ENCODE data around the gene ZRANB1. TPM values are rescaled to one million over a fixed set of nuclear protein-coding genes. Genes with fewer than 3 reads are reported as not detected.
A peak's percentile ranks its signal among the peaks of the same experiment; 100 is the strongest.

The ZRANB1 gene
- total RNA-seq, 1 experiment from 2014 or later, result 17.3 TPM

DNA sequence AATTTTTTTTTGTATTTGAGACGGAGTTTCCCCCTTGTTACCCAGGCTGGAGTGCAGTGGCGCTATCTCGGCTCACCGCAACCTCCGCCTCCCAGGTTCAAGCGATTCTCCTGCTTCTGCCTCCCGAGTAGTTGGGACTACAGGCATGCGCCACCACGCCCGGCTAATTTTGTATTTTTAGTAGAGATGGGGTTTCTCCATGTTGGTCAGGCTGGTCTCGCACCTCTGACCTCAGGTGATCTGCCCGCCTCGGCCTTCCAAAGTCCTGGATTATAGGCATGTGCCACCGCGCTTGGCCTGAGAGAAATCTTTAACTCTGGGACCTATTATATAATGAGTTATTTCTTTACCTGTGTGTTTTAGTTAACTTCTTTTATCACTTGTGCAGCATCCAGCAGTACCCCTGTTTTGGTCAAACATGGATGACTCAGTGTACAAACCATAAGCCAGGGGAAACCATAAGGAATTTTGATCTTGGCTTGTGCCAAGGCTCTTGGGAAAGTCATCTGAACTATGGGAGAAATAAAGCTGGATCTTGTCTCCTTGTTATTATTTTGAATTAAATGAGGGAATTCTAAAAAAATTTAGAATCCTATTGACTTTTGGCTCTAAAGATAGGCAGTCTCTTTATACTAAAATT, 23.6 kb upstream of the ZRANB1 start:
- no peak for DNase-seq (ENCODE audit: low spot score)
- in situ Hi-C loops (cut with HindIII; ENCODE audit: low sequenced_read_pairs), result no loop called here

DNA sequence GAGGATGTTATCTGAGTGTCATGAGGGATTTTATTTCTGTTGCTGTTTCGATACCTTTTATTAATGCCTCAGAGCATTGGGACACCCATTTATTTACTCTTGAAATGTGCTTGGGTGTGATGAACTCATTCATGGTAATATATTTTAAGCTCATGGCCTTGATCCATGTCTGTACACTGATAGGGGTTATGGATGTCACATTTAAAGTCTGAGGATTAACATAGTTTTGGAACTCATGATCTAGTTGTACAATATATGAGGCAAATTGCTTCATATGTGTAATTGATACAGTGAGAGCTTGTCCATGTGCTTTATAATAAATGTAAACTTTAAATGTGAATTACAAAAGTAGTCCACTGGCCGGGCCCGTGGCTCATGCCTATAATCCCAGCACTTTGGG, 23.0 kb upstream of the ZRANB1 start:
- in situ Hi-C loops (cut with HindIII; ENCODE audit: low sequenced_read_pairs), result no loop called here
- no peak for DNase-seq (ENCODE audit: low spot score)

DNA sequence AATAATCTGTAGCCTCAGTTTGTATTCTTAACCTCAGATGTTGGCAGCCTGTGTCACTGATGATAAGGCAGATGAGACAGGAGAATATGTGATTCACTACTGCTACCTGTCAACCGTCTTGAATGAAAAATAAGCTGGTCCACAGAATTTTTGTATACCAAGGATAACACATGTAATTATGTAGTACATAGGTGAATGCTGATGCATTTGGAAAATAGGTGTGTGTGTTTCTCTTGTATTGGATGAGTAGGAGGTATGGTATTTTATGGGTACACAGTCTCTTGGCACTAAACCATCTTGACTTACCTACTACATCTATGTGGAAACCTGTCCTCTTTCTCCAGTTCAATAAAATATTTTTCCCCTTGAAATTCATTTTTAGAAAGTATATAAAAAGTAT, 20.7 kb upstream of the ZRANB1 start:
- in situ Hi-C loops (cut with HindIII; ENCODE audit: low sequenced_read_pairs), result no loop called here
- DNase-seq (ENCODE audit: low spot score), result no peak

DNA sequence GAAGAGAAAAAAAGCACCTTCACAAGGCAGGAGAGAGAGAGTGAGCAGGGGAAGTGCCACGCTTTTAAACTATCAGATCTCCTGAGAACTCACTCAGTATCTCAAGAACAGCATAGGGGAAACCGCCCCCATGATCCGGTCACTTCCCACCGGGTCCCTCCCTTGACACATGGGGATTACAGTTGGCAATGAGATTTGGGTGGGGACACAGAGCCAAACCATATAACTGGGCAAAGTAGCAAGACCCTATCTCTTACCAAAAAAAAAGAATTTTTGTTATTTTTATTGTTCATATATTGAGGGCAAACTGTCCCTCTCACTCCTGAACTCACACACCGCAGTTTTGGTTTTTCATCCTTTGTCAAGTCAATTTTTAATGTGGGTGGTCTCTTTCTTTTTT, 18.2 kb upstream of the ZRANB1 start:
- DNase-seq (ENCODE audit: low spot score), result no peak
- in situ Hi-C loops (cut with HindIII; ENCODE audit: low sequenced_read_pairs), result no loop called here

DNA sequence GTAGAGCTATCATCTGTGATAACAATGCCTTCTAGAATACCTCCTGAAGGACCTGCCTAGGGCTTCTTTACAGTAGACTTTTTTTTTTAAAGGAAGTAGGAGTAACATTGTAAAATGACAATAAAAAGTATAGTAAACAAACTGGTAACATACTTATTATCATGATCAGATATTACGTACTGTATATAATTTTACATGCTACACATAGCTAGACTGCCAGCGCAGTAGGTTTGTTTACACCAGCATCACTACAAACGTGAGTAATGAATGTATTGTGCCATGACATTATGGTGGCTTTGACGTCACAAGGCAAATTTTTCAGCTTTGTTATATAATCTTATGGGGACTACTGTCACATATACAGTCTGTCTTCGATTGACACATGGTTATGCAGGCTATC, 15.4 kb upstream of the ZRANB1 start:
- no peak for DNase-seq (ENCODE audit: low spot score)
- in situ Hi-C loops (cut with HindIII; ENCODE audit: low sequenced_read_pairs), result no loop called here

DNA sequence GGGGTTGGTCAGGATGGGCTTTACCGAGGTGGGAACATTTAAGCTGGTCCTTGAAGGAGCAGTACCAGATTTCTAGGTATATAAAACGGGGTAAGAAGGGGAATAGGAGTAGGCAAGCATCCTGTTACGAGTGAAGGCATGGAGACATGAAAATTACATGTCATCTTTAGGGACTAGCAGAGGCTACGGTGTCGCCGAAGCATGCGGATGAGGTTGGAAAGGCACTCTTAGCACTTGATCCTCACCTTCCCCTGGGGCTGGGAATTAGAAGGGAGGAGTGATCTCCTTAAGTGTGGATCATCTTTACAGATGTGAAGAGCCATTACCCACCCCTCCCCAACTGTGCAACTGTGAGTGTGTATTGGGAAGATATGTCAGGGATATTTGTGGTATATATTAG, 13.8 kb upstream of the ZRANB1 start:
- in situ Hi-C loops (cut with HindIII; ENCODE audit: low sequenced_read_pairs), result no loop called here
- no peak for DNase-seq (ENCODE audit: low spot score)

DNA sequence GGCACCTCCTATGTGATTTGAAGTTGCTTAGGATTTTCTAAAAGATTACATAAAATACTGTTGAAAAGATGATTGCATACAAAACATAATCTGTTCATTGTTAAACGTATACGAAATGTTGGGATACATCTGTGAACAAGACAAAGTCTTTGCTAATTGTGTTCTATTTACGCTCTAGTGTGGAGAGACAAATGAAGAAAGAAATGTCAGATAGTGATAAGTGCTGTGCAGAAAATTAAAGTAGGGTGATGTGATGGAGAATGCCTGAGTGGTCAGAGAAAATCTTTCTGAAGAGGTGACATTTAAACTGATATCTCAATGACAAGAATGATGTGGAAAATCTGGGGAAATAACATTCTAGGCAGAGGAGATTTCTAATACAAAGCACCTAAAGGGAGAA, 13.4 kb upstream of the ZRANB1 start:
- DNase-seq (ENCODE audit: low spot score), result no peak
- in situ Hi-C loops (cut with HindIII; ENCODE audit: low sequenced_read_pairs), result no loop called here

DNA sequence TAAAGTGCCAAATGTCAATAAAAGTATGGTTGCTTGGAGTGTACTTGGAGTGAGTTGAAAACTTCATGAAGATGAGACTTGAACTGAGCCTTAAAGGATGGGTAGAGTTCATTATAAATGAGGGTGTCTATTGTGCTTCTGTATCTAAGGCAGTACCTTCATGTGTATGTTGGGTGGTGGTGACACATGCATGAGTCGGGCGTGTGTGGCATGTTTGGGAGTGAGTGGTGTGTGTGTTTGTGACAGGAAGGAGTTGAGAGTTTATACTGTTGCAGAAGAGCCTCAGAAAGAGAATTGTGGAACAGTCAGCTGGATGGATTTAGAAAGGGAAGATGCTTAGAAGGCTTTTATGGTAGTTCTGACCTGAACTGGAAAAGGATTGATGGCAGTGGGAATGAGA, 6.0 kb upstream of the ZRANB1 start:
- no peak for DNase-seq (ENCODE audit: low spot score)
- in situ Hi-C loops (cut with HindIII; ENCODE audit: low sequenced_read_pairs), result no loop called here

DNA sequence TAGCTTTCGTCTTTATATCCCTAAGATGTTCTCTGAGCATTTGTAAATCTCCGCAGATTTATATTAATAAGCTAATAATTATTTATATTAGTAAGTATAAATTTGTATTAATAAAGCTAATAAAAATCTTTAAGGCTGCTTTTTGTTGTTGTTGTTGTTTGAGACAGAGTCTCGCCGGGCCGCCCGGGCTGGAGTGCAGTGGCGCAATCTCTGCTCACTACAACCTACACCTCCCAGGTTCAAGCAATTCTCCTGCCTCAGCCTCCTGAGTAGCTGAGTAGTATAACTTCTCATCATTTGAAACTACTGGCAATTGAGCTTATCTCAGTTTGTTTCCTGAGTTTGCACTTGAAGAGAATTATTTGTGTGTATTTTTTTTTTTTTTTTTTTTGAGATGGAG, 5.1 kb upstream of the ZRANB1 start:
- in situ Hi-C loops (cut with HindIII; ENCODE audit: low sequenced_read_pairs), result no loop called here
- no peak for DNase-seq (ENCODE audit: low spot score)

DNA sequence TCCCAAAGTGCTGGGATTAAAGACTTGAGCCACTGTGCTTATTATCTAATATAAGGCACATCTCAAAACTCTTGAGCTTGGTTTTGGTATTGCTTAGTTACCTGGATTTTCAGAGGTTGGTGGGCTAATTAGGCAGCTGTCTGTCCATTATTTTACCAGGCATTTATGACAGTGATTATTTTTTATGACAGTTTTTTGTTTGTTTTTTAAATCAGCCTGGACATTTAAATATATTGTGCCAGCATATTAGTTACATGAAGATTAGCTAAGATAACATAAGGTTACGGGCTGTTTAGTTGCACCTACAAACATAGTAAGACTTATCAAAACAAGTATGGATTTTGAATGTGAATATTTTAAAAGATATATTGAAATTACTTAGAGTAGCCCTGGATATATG, 2.6 kb upstream of the ZRANB1 start:
- in situ Hi-C loops (cut with HindIII; ENCODE audit: low sequenced_read_pairs), result no loop called here
- no peak for DNase-seq (ENCODE audit: low spot score)

DNA sequence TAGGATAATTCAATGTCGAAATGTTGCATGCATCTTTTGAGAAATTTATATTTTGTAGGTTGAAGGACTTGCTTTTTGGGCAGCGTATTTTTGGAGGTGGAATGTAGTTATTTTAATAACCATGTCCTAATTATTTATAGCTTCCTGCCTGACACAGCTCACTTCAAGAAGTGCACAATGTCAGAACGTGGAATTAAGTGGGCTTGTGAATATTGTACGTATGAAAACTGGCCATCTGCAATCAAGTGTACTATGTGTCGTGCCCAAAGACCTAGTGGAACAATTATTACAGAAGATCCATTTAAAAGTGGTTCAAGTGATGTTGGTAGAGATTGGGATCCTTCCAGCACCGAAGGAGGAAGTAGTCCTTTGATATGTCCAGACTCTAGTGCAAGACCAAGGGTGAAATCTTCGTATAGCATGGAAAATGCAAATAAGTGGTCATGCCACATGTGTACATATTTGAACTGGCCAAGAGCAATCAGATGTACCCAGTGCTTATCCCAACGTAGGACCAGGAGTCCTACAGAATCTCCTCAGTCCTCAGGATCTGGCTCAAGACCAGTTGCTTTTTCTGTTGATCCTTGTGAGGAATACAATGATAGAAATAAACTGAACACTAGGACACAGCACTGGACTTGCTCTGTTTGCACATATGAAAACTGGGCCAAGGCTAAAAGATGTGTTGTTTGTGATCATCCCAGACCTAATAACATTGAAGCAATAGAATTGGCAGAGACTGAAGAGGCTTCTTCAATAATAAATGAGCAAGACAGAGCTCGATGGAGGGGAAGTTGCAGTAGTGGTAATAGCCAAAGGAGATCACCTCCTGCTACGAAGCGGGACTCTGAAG, 620 bp downstream of the ZRANB1 start:
- in situ Hi-C loops (cut with HindIII; ENCODE audit: low sequenced_read_pairs), result no loop called here
- DNase-seq (ENCODE audit: low spot score), result peak; percentile 70

DNA sequence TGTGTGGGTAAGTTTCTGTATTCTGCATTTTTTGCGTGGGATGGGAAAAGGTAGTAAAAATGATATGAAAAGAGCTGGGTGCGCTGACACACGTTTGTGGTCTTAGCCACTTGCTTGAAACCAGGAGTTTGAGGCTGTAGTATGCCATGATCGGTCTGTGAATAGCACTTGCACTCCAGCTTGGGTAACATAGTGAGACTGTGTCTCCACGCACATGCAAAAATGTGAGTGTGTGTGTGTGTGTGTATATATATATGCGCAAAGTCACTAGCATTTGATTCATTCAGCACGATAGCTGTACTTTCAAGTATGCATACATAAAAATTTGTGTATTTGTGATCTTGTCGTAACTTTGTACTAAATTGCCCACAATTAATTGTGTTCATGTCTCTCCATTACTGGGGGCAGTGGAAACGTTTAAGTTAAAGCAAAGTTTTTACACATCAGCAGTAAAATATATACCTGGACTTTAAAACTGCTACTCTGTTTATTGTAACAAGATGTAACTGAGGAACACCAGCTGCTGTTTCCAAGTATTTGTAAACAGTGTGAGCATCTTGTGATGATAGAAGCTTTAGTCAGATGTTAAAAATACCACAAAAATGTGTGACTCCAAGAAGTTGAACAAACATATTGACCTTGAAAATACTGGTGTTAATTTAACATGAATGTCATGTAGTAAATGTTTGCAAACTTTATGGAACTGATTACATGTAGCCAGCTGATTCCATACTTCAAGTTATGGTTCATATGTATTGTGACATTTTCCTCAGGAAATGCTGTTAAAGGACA, 1.6 kb downstream of the ZRANB1 start:
- in situ Hi-C loops (cut with HindIII; ENCODE audit: low sequenced_read_pairs), result no loop called here
- no peak for DNase-seq (ENCODE audit: low spot score)

DNA sequence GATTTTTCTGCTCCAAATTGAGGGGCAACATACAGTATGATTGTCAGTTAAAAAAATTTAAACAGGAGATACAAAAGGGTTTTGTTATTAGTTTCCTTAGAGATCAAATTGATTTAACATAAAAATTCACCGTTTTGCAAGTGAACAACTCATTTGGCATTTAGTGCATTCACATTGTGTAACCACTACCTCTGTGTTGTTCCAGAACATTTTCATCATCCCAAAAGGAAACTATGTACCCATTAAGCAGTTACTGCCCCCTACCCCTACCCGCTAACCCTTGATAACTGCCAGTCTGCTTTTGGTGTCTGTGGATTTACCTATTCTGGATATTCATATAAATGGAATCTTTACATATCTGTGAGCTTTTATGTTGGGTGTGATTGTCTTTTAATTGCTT, 3.1 kb downstream of the ZRANB1 start:
- in situ Hi-C loops (cut with HindIII; ENCODE audit: low sequenced_read_pairs), result no loop called here

DNA sequence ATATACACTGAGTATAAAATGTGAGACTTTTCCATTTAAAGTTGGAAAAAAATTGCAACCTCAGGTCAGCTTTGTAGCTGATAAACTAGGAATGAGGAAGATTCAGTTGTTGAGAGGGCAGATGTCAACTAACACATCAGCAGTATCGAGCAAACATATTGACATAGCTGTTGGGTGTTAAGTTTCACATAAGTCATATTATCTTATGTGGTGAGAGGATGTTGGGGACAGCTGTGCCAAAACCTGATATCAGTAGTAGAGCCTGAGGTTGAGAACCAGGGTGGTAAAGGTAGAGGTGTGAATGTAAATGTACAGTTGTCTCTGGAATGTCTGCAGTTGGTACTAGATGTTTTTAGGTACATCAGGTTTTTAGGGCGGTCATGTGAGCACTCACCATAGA, 5.0 kb downstream of the ZRANB1 start:
- in situ Hi-C loops (cut with HindIII; ENCODE audit: low sequenced_read_pairs), result no loop called here
- no peak for DNase-seq (ENCODE audit: low spot score)

More for the DNA sequence above, 3.1 kb downstream of the ZRANB1 start:
- no peak for DNase-seq (ENCODE audit: low spot score)

DNA sequence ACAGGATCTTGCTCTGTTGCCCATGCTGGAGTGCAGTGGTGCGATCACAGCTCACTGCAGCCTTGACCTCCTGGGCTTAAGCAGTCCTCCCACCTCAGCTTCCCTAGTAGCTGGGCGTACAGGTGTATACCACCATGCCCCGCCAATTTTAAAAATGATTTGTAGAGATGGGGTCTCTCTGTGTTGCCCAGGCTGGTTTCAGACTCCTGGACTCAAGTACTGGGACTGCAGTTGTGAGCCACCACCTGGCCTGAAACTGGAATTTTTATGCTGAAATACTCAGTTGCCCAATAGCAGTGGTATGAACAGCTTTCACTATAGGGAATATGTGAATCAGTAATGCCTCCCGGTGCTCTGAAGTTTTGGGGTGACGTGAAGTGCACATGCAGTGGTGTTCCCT, 7.6 kb downstream of the ZRANB1 start:
- in situ Hi-C loops (cut with HindIII; ENCODE audit: low sequenced_read_pairs), result no loop called here

DNA sequence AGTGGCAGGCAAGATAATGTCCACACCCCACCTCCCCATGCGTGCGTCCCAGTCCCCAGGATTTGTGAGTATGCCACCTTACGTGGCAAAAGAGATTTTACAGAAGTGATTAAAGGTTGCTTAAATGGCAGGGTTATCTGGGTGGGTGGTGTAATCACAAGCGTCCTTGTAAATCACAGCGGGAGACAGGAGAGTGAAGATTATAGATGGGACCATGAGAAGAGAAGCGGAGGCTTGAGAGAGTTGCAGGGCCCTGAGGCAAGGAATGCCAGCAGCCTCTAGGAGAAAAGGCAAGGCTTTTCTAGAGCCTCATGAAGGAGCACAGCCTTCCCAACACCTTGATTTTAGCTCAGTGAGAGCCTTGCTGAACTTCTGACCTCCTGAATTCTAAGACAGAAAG, 10.2 kb downstream of the ZRANB1 start:
- no peak for DNase-seq (ENCODE audit: low spot score)
- in situ Hi-C loops (cut with HindIII; ENCODE audit: low sequenced_read_pairs), result no loop called here

More for the DNA sequence above, 7.6 kb downstream of the ZRANB1 start:
- no peak for DNase-seq (ENCODE audit: low spot score)

DNA sequence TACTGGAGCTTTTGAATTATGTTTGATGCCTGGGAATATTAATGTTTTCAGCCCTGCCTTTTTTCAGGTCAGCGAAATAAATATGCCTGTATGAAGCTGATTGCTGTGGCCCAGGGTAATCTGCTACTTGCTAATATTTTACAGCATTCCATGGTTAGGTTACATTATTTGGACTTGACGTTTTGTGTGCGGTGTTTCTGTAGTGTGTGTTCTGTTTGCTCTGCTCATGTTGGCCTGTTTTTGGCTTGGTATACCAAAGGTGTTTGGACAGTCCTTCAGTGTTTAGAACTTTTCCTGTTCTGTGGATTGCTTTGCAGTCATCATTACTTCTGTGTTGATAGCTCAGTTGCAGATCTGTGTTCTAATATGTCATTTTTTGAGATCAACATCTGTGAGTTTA, 11.5 kb downstream of the ZRANB1 start:
- DNase-seq (ENCODE audit: low spot score), result no peak
- in situ Hi-C loops (cut with HindIII; ENCODE audit: low sequenced_read_pairs), result no loop called here

DNA sequence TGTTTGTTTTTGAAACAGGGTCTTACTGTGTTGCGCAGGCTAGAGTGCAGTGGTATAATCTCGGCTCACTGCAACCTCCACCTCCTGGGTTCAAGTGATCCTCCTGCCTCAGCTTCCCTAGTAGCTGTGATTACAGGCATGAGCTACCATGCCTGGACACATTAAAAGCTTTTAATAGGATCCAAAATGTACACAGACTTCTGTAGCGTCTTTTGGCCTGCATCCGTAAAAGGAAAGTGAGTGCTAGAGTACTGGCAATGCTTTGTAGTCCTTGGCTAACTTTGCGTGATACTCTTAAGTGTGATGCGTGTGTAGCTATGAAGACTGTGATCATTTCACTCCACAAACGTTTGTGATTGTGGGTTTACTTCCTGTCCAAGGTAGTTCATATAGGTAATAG, 13.3 kb downstream of the ZRANB1 start:
- no peak for DNase-seq (ENCODE audit: low spot score)
- in situ Hi-C loops (cut with HindIII; ENCODE audit: low sequenced_read_pairs), result no loop called here

DNA sequence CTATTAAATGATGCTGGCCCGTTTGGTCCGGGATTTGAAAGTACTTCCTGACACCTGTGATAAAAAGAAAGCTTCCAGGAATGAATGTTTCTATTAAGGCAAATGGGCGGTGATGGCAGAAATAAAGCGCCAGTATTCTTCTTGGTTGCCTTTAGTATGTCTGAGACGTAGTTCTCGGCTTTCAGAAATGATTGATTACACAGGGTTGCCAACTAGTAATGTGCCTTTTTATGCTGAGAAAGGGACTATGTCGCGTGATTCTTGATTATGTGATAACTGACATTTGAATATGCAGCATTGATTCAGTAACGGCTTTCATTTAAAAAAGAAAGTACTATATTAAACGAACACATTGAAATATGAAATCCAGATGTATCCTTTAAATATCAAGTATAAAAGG, 13.9 kb downstream of the ZRANB1 start:
- DNase-seq (ENCODE audit: low spot score), result no peak
- in situ Hi-C loops (cut with HindIII; ENCODE audit: low sequenced_read_pairs), result no loop called here

DNA sequence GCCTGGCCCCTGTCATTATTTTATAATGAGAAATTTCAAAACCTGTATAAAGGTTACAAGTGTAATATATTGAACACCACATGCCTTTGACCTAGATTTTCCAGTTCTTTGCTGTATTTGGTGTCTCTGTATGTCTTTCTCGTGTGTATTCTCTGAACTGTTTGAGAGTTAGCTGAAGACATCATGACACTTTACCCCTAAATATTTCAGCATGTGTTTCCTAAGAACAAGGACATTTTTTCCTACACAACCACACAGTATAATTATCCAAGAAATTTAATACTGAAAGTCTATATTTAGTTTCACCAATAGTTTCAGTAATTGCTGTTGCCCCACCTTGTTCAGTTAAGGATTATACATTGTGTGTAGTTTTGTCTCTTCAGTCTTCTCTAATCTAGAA, 14.8 kb downstream of the ZRANB1 start:
- no peak for DNase-seq (ENCODE audit: low spot score)
- in situ Hi-C loops (cut with HindIII; ENCODE audit: low sequenced_read_pairs), result no loop called here
